M059J (cell line): ENCODE results near the gene TCF3. TPM values are rescaled to one million over a fixed set of nuclear protein-coding genes. Genes with fewer than 3 reads are reported as not detected.
"Not testable (repeated sequence)": the region's sequence is repeated elsewhere in the genome, so short reads cannot be mapped to it uniquely, and the experiment has no call there.

Source experiments
- DNase-seq: peaks from one replicate; pipeline ENCODE4 v3.0.0-alpha.2; 2012; ENCODE audit warnings: low read depth
- total RNA-seq: library from RNA; depleted of rRNA; stranded (reverse); fragments of >200 nt; shearing (Covaris generic); gene quantifications from 2 replicates; pipeline ENCODE4 v1.2.3, GENCODE V29; 2014

The TCF3 gene
- total RNA-seq, 1 experiment from 2014 or later: 90.7 TPM

DNA sequence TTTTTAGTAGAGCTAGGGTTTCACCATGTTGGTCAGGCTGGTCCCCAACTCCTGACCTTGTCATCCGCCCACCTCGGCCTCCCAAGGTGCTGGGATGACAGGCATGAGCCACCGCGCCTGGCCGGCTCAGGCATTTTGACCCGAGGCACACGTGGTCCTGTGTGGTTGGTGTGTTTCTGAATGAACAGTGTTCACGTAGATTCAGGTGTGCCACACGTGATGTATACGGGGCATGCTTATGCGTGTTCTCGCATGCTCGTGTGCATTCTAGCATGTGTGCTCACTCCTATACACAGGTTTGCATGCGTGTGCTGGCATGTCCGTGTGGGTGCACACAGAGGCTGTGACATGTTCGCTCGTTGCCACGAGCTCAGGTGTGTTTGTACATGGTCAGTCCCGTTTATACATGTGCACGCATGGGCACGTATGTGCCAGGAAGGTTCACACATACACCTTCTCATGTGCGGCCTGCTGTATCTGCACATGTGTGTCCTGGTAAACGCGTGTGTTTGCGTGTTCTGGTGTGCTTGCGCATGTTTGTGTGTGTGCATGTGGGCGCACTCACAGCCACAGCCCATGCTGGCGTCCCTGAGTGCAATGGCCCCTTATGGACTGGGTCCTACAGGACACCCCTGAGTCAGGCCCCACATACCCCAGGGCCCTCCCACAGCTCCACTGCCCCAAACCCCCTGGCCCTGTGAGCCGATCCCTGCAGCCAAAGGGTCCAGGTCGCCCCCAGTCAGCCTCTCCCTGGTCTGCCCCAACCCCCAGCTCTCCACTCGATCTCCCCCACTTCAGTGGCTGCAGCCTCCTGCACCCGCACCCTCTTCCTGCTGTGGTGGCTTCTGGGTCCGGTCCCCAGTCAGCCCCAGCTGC is 20.6 kb upstream of the TCF3 start:
- DNase-seq: no peak

DNA sequence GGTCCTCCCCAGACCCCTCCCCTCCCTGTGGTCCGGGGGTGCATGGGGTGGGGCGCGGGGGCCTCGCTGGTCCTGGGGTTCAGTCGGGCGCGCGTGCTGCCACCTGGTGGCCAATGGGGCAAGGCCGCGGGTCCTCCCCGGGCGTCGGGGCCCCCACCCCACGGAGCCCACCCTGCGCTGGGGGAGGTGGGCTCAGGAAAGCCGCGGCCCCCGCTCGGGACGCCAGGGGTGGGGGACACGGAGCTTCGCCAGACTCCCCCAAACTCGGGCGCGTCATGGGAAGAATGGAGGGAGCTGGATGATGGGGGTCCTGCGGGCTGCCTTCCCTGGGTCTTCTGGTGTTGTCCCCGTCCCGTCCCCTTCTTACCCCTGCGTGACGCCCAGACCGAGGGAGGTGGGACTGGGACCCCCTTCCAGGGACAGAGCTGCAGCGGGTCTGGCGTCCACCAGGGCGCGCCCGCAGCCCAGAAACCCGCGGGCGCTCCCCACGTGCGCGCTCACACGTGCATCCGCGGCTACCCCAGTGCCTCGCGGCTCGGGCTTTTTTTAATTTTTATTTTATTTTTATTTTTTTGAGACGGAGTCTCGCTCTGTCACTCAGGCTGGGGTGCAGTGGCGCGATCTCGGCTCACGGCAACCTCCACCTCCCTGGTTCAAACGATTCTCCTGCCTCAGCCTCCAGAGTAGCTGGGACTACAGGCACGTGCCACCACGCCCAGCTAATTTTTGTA is 19.8 kb upstream of the TCF3 start:
- DNase-seq: peak; percentile 34

GRCh38 chr19:1671716-1672037 is 19.3 kb upstream of the TCF3 start:
- no peak for DNase-seq

DNA sequence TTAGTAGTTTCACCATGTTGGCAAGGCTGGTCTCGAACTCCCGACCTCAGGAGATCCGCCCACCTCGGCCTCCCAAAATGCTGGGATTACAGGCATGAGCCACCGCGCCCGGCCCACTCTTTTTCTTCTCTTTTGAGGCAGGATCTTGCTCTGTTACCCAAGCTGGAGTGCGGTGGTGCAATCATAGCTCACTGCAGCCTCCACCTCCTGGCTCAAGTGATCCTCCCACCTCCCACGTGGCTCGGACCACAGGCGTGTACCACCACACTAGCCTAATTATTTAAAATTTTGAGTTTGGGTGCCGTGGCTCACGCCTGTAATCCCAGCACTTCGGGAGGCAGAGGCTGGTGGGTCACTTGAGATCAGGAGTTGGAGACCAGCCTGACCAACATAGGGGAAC is 18.3 kb upstream of the TCF3 start:
- not testable (repeated sequence) for DNase-seq

DNA sequence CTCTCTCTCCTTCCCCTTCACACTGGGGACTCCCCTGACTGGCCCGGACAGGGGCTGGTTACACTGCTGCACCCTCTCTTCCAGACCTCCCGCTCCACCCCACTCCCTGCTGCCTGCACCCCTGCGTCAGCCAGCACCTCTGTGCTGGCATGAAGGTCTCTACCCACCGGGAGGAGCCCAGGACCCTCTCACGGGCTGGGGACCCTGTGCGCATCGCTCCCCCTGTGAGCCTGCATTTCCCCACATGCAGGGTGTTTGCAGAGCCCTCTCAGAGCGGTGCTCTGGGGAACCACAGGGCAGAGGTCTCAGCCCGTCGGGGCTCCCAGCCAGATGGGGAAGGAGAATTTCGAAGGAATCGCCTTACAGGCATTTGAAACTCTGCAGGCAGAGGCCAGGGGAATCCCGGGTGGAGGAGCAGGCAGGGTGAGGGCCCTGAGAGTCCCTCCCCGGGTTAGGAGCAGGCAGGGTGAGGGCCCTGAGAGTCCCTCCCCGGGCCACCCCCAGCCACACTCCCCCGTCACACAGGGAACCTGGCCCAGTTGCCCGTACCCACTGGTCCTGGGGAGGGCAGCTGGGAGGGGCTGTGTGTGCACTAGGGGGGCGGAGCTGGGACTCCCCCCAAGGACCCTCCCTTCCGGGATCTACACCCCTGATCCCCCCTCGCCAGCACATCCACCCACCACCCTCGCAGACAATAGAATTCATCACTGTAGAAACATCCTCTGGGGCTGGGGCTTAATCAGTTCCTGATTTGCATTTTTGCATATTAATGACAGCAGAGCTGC is 16.3 kb upstream of the TCF3 start:
- peak; percentile 45 for DNase-seq

DNA sequence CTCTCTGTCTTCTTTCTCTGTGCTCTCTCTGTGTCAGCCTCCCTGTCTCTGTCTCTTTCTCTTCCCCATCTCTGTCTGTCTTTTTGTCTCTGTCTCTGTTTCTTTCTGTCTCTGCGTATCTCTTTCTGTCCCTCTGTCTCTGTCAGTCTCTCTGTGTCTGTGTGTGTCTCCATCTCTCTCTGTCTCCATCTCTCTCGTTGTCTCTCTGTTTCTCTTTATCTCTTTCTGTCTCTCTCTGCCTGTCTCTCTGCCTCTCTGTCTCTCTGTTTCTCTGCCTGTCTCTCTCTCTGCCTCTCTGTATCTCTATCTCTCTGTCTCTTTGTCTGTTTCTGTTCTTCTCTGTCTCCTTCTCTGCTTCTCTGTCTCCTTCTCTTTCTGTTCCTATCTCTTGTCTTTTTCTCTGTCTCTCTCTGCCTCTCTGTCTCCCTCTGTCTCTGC is 15.7 kb upstream of the TCF3 start:
- no peak for DNase-seq

GRCh38 chr19:1665565-1666047 is 13.2 kb upstream of the TCF3 start:
- no peak for DNase-seq

DNA sequence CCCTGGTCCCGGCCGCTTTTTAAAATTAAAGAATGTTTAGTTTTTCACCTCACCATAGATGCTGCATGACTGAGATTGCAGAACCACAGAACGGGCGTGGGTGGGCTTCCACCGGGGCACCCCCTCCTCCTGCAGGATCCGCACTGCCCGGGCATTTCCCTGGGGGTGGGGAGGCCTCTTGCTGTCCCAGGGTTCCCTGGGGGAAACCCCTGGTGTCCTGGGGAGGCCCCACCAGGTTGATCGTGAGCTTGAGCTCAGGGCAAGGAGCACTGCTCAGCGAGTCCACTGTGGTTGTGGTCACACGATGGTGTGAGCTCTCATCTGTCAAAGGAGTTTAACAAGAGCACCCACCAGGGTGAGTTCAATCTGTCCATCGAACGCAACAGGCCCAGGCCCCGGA is 11.4 kb upstream of the TCF3 start:
- DNase-seq: no peak

DNA sequence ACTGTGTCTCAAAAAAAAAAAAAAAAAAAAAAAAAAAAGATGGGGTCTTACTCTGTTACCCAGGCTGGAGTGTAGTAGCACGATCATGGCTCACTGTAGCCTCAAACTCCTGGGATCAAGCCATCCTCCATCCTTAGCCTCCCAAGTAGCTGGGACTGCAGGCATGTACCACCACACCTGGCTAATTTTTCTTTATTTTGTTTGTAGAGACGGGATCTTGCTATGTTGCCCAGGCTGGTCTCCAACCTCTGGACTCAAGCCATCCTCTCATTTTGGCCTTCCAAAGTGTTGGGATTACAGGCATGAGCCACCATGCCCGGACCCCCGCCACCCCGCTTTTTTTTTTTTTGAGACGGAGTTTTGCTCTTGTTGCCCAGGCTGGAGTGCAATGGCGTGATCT is 10.8 kb upstream of the TCF3 start:
- DNase-seq: not testable (repeated sequence)

GRCh38 chr19:1661995-1662394 is 9.6 kb upstream of the TCF3 start:
- no peak for DNase-seq

- DNase-seq: no peak
Observed at GRCh38 chr19:1659084-1659427, 6.6 kb upstream of the TCF3 start.

GRCh38 chr19:1658150-1659083 is 6.0 kb upstream of the TCF3 start:
- DNase-seq: peak; percentile 23

- DNase-seq: peak; percentile 24
Observed at GRCh38 chr19:1657746-1658145, 5.3 kb upstream of the TCF3 start.

DNA sequence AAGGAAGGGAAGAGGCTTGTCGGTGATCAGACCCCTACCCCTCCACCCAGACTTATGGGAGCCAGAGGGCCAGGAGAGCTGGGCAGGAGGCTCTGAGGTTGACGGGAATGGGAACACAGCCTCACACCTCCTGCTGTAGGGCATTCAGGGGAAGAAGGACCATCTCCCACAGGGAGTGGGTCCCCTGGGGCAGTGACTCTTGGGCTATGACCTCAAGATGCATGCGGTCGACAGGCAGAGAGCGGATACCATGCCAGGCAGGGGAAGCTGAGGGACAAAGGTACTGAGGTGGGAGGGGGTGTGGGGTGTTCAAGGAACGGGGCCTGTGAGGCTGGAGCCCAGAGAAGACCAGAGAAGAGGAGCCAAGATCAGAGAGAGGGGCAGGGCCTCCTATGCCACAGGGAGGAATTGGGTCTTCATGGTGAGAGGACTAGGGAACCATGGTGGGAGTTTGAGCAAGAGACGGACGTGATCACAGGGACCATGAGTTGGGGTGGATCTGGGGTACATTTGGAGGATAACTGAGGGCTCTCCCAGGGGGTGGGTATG is 4.6 kb upstream of the TCF3 start:
- no peak for DNase-seq

- no peak for DNase-seq
Observed at GRCh38 chr19:1655987-1656608, 3.7 kb upstream of the TCF3 start.

GRCh38 chr19:1655131-1655981 is 2.9 kb upstream of the TCF3 start:
- peak; percentile 70 for DNase-seq

GRCh38 chr19:1654178-1654792 is 1.9 kb upstream of the TCF3 start:
- no peak for DNase-seq

DNA sequence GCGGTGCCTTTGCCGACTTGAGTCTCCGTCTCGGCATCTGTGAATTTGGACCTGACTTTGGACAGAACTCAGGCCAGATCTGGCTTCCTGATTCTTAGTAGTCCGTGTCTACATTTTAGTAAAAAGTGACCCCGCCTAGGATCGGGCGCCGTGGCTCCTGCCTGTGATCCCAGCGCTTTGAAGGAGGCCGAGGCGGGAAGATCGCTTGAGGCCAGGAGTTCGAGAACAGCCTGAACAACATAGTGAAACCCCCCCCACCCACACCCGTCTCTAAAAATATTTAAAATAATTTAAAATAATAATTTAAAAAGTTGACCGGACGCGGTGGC is 849 bp upstream of the TCF3 start:
- no peak for DNase-seq
